SK-N-SH treated with all-trans-retinoic acid at 6 μM for 48 hours (cell line): ENCODE data around the gene SLC13A1.
"Not testable (repeated sequence)": the region's sequence is repeated elsewhere in the genome, so short reads cannot be mapped to it uniquely, and the experiment has no call there.

ENCODE experiments used
- ATAC-seq: fragments of 200-7000 bp; cut with Tn5 transposase; 3 replicates; pipeline ENCODE4 v1.9.1; 2020; ENCODE audit warnings: mild to moderate bottlenecking, moderate library complexity
- ARNTL ChIP-seq: fragments of 450-650 bp; formaldehyde crosslinking; IDR thresholded peaks from 2 replicates; pipeline ENCODE4 v1.5.0; 2020; ENCODE audit warnings: low read depth, mild to moderate bottlenecking, moderate library complexity, borderline replicate concordance
- BACH2 ChIP-seq: fragments of 250-450 bp; sonication (Bioruptor Pico); IDR thresholded peaks from 2 replicates; pipeline ENCODE4 v1.9.0; 2021; ENCODE audit warnings: mild to moderate bottlenecking, borderline replicate concordance
- CREB5 ChIP-seq: fragments of 250-450 bp; sonication (Bioruptor Pico); IDR thresholded peaks from 2 replicates; pipeline ENCODE4 v1.5.1; 2020; ENCODE audit warnings: low read depth, mild to moderate bottlenecking, moderate library complexity
- CSDC2 ChIP-seq: fragments of 250-450 bp; sonication (Bioruptor Pico); IDR thresholded peaks from 2 replicates; pipeline ENCODE4 v1.5.0; 2020; ENCODE audit warnings: mild to moderate bottlenecking, moderate library complexity
- CSRNP3 ChIP-seq: fragments of 250-450 bp; sonication (Bioruptor Pico); IDR thresholded peaks from 2 replicates; pipeline ENCODE4 v1.5.1; 2021; ENCODE audit warnings: mild to moderate bottlenecking, moderate library complexity
- ESRRG ChIP-seq: fragments of 250-450 bp; sonication (Bioruptor Pico); IDR thresholded peaks from 2 replicates; pipeline ENCODE4 v1.6.1; 2021; ENCODE audit warnings: mild to moderate bottlenecking
- GLIS3 ChIP-seq: fragments of 250-450 bp; sonication (Bioruptor Pico); IDR thresholded peaks from 2 replicates; pipeline ENCODE4 v1.5.0; 2020; ENCODE audit warnings: mild to moderate bottlenecking, moderate library complexity
- ISL1 ChIP-seq: fragments of 250-450 bp; sonication (Bioruptor Pico); IDR thresholded peaks from 2 replicates; pipeline ENCODE4 v2.1.2; 2022; ENCODE audit warnings: mild to moderate bottlenecking, moderate library complexity
- POU6F1 ChIP-seq: fragments of 250-450 bp; sonication (Bioruptor Pico); IDR thresholded peaks from 2 replicates; pipeline ENCODE4 v1.8.0; 2021; ENCODE audit warnings: low read depth, mild to moderate bottlenecking, moderate library complexity, borderline replicate concordance
- PPARA ChIP-seq: fragments of 250-450 bp; sonication (Bioruptor Pico); IDR thresholded peaks from 2 replicates; pipeline ENCODE4 v1.5.0; 2020; ENCODE audit warnings: mild to moderate bottlenecking, borderline replicate concordance
- RARB ChIP-seq: fragments of 250-450 bp; sonication (Bioruptor Pico); IDR thresholded peaks from 2 replicates; pipeline ENCODE4 v1.8.0; 2021; ENCODE audit warnings: mild to moderate bottlenecking, moderate library complexity
- SNAI2 ChIP-seq: fragments of 250-450 bp; sonication (Bioruptor Pico); IDR thresholded peaks from 2 replicates; pipeline ENCODE4 v1.5.0; 2020; ENCODE audit warnings: mild to moderate bottlenecking, moderate library complexity
- TCF4 ChIP-seq: fragments of 250-450 bp; sonication (Bioruptor Pico); IDR thresholded peaks from 2 replicates; pipeline ENCODE4 v1.8.0; 2021; ENCODE audit warnings: mild to moderate bottlenecking, moderate library complexity, borderline replicate concordance
- TOX ChIP-seq: fragments of 250-450 bp; sonication (Bioruptor Pico); IDR thresholded peaks from 2 replicates; pipeline ENCODE4 v1.8.0; 2021; ENCODE audit warnings: mild to moderate bottlenecking, moderate library complexity, borderline replicate concordance
- ZFP30 ChIP-seq: fragments of 450-650 bp; formaldehyde crosslinking; IDR thresholded peaks from 2 replicates; pipeline ENCODE4 v1.5.0; 2022; ENCODE audit warnings: mild to moderate bottlenecking, moderate library complexity
- ZNF565 ChIP-seq: fragments of 450-650 bp; formaldehyde crosslinking; conservative IDR thresholded peaks from 2 replicates; pipeline ENCODE4 v1.5.0; 2020; ENCODE audit warnings: low read depth, mild to moderate bottlenecking, moderate library complexity
- ZNF70 ChIP-seq: fragments of 450-650 bp; formaldehyde crosslinking; IDR thresholded peaks from 2 replicates; pipeline ENCODE4 v1.5.0; 2020; ENCODE audit warnings: mild to moderate bottlenecking, moderate library complexity
- ZNF8 ChIP-seq: fragments of 450-650 bp; formaldehyde crosslinking; IDR thresholded peaks from 2 replicates; pipeline ENCODE4 v1.5.0; 2020; ENCODE audit warnings: mild to moderate bottlenecking, moderate library complexity
- TF ChIP-seq, protein P1 (sequence below): fragments of 250-450 bp; sonication (Bioruptor Pico); IDR thresholded peaks from 2 replicates; pipeline ENCODE4 v1.8.0; 2020; ENCODE audit warnings: mild to moderate bottlenecking, moderate library complexity, borderline replicate concordance

The SLC13A1 gene

DNA sequence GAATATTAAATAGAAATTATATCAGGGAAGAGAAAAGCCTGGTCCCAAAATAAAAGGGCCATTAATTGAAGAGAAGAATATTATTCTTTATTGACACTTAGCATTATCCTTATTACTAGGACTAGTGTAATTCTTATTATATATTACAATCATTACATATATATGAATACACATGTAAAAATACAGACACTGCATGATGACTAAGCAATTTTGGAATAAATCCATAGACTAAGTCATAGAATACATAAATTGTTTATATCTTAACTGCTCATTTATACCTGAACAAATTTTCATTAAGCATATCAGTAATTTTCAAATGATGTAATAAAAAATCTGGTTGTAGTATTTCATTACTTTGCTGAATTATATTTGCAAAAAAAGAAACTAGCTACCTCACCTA lies 29.7 kb upstream of the SLC13A1 start (continued):
- TF ChIP-seq POU6F1 (CRISPR knock-in tag): no peak

DNA sequence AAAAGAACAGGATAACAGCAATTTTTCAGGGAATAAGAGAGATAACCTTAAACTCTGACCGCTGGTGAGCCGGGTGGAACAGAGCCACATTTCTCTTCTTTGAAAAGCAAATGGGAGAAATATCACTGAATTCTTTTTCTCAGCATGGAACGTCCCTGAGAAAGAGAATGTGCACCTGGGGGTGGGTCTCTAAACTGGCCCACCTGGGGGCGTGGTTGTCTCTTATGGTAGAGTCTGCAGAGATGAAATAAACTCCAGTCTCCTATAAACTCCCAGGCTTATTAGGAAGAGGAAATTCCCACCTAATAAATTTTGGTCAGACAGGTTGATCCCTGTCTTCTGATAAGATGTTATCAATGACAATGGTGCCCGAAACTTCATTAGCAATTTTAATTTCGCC lies 27.9 kb upstream of the SLC13A1 start:
- not testable (repeated sequence) for ATAC-seq

DNA sequence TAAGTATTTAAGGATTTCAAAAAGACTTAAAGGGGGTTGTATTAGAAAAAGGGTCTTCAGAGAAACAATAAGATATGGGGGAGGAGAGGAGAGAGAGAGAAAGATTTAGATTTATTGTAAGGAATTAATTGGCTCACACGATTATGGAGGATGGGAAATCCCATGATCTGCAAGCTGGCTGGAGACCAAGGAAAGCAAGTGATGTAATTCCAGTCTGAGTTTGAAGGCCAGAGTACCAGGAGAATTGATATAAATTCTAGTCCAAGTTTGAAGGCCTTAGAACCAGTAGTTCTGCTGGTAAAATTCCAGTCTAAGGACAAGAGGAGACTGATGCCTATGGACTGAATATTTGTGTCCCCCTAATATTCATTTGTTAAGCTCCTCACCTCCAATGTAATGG lies 20.6 kb upstream of the SLC13A1 start:
- no peak for ATAC-seq
- no peak for TF ChIP-seq RARB (CRISPR knock-in tag)
- TF ChIP-seq ISL1: peak; percentile 38; the same call in 1 of the 2 replicates
- no peak for TF ChIP-seq ZNF8 (CRISPR knock-in tag)
- TF ChIP-seq BACH2 (CRISPR knock-in tag): no peak
- no peak for TF ChIP-seq POU6F1 (CRISPR knock-in tag)
- peak; percentile 54; the same call in 1 of the 2 replicates for TF ChIP-seq SNAI2 (CRISPR knock-in tag)
- no peak for TF ChIP-seq ZNF70
- TF ChIP-seq TCF4 (CRISPR knock-in tag): no peak
- peak; percentile 46; the same call in 1 of the 2 replicates for TF ChIP-seq CREB5 (CRISPR knock-in tag)
- TF ChIP-seq GLIS3: no peak
- TF ChIP-seq PPARA (CRISPR knock-in tag): no peak
- TF ChIP-seq CSRNP3 (CRISPR knock-in tag): no peak

GRCh38 chr7:123218866-123219265 lies 19.1 kb upstream of the SLC13A1 start:
- TF ChIP-seq ISL1 (0 out of 2 replicates have a peak, but pooled peaks have one; percentile 22), PPARA (CRISPR knock-in tag) (no peak), ZFP30 (CRISPR knock-in tag) (no peak)
- no peak for ATAC-seq

- TF ChIP-seq CSRNP3 (CRISPR knock-in tag) (no peak), POU6F1 (CRISPR knock-in tag) (no peak), ZNF8 (CRISPR knock-in tag) (no peak), GLIS3 (no peak), ISL1 (no peak), ARNTL (CRISPR knock-in tag) (no peak), ESRRG (CRISPR knock-in tag) (no peak), BACH2 (CRISPR knock-in tag) (no peak), CSDC2 (CRISPR knock-in tag) (no peak), ZNF70 (no peak), ZNF565 (CRISPR knock-in tag) (no peak), ZFP30 (CRISPR knock-in tag) (no peak), CREB5 (CRISPR knock-in tag) (no peak), TOX (no peak), SNAI2 (CRISPR knock-in tag) (no peak)
- TF ChIP-seq, protein P1, sequence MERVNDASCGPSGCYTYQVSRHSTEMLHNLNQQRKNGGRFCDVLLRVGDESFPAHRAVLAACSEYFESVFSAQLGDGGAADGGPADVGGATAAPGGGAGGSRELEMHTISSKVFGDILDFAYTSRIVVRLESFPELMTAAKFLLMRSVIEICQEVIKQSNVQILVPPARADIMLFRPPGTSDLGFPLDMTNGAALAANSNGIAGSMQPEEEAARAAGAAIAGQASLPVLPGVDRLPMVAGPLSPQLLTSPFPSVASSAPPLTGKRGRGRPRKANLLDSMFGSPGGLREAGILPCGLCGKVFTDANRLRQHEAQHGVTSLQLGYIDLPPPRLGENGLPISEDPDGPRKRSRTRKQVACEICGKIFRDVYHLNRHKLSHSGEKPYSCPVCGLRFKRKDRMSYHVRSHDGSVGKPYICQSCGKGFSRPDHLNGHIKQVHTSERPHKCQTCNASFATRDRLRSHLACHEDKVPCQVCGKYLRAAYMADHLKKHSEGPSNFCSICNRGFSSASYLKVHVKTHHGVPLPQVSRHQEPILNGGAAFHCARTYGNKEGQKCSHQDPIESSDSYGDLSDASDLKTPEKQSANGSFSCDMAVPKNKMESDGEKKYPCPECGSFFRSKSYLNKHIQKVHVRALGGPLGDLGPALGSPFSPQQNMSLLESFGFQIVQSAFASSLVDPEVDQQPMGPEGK (CRISPR knock-in tag): no peak
- ATAC-seq: no peak
These were observed 17.1 kb upstream of the SLC13A1 start for GRCh38 chr7:123216825-123217224.
